GM19455 (cell line): ENCODE results near the gene FNDC3B.
"Not testable (repeated sequence)": the region's sequence is repeated elsewhere in the genome, so short reads cannot be mapped to it uniquely, and the experiment has no call there.

Experiments used
- ATAC-seq: cut with Tn5 transposase; IDR thresholded peaks from one replicate; pipeline ENCODE4 v1.9.1; 2021; ENCODE audit not compliant: unreplicated experiment

Gene FNDC3B

GRCh38 chr3:172351895-172352466 is 312.6 kb downstream of the FNDC3B start:
- ATAC-seq: no peak

- no peak for ATAC-seq
These were observed 313.4 kb downstream of the FNDC3B start for GRCh38 chr3:172352786-172353185.

- ATAC-seq: no peak
These were observed 315.6 kb downstream of the FNDC3B start for GRCh38 chr3:172354931-172355499.

GRCh38 chr3:172355836-172356235 is 316.5 kb downstream of the FNDC3B start:
- ATAC-seq: no peak

DNA sequence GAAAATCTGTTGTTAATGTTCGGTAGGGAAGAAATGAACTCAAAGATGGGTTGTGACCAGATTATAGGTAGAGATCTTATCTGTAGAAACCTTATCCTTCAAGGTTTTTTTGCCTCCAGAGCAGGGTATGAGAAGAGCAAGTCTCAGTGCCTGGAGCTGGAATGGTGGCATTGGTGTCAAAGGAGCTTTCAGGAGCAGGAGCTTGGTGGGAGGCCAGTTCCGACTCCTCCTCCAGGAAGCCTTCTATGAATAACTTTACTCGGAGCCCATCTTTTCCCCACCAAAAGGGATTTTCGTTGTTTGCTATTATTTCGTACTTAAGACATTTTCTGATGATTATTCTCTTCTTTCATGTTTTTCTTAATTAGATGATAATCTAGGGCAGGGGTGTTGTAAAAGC is 317.0 kb downstream of the FNDC3B start:
- ATAC-seq: no peak

DNA sequence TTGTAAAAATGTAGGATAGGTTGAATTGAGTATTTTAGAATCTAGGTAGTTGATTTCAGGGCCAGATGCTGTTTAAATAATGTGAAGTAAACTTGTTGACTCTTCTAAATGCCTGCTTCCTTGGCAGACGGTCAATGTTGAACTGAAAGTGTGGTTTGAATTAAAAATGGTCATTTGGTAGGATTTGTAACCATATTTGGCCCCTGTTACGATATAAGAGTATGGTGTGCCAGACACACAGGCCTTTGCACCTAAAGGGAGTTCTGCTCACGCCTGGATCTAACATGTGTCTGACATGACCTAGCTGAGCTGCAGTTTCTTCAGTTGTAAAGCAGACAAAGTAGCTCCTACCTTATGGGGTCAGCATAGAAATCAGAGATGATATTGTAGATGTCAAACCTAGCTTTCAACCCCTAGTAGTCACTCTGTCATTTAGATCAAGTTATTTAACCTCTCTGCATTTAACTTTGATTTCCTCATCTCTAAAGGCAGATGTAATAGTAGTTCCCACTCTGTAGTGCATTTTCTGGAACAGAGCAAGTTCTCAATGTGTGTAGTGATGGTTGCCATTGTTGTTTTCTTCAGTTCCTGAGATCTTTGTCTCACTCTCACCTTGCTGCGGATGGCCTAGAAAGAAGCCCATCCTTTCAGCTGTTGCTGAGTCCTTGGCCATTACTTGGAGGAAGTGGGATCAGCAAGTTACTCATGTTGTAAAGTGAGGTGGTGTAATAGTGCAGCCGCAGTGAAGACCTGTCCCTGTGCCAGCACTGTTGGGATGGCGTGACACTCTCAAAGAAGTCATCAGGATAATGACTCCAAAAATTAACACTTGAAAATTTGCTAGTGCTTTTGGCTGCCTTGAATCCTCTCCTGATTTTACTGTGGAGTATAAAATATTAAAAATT is 318.7 kb downstream of the FNDC3B start:
- ATAC-seq: no peak

DNA sequence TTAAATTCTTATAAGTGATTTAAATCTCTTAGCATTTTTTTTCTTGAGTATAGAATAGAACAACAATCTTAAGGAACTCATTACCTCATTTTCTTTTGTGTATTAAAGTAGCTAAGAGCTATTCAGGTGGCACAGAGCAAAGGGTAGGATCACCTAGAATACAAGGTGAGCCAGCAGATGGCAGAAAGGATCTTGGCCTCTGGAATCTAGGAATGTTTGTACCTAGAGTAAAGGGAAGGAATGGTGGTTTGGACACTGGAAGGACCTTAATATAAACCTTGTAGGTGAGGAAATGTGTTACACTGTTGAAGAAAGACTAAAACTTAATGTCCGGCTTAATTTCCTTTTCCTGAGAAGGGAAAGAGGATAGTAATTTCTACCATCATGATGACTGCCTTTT is 319.9 kb downstream of the FNDC3B start:
- no peak for ATAC-seq

DNA sequence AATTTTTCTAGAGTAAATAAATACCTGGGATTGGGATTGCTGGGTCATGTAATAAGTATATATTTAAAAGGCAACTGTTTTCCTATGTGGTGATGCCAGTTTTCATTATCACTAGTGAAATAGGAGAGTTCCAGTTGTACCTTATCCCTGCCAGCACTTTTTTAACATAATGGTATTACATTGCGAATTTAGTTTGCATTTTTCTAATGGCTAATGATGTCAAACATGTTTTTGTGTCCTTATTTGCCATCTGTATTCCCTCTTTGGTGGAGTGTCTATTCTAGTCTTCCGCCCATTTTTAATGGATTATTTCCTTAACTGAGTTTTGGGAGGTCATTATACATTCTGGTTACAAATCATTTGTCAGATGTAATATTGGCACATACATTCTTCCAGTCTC is 320.6 kb downstream of the FNDC3B start:
- ATAC-seq: no peak

- no peak for ATAC-seq
These were observed 323.2 kb downstream of the FNDC3B start for GRCh38 chr3:172362583-172362982.

- ATAC-seq: no peak
These were observed 325.1 kb downstream of the FNDC3B start for GRCh38 chr3:172364374-172365027.

GRCh38 chr3:172365028-172365567 is 325.7 kb downstream of the FNDC3B start:
- ATAC-seq: no peak

- ATAC-seq: no peak
These were observed 328.1 kb downstream of the FNDC3B start for GRCh38 chr3:172367205-172368105.

GRCh38 chr3:172368556-172368955 is 329.2 kb downstream of the FNDC3B start:
- not testable (repeated sequence) for ATAC-seq

DNA sequence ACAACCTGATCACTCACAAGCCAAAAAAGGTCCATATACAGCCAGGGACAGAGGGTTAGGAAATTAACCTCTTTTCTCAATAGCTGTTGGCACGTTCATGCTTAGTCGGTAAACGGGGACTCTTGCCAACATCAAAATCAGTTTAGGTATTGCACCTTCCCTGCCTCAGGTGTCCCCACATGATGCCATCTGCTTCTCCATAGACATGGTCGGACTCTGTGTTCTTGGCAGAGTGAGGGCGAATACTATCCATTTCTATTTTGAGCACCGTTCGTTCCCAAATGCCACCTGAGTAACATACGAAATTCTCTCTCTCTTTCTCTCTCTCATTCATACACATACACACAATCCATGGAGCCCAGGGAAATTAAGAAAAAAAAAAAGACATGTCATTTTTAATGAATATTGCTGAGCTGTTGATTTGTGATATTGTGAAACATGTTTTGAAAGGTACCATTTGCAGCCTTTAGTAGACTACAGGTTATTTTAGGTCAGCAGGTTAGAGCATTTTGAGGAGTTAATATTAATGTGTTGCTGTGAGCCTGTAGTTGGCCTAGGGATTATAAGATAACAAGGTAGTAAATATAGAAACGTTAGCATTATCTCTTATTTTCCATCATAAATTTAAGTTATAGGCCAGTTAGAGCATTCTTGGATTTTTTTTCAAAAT is 330.3 kb downstream of the FNDC3B start:
- ATAC-seq: no peak

GRCh38 chr3:172370419-172370818 is 331.0 kb downstream of the FNDC3B start:
- no peak for ATAC-seq

GRCh38 chr3:172371544-172371943 is 332.2 kb downstream of the FNDC3B start:
- ATAC-seq: no peak

DNA sequence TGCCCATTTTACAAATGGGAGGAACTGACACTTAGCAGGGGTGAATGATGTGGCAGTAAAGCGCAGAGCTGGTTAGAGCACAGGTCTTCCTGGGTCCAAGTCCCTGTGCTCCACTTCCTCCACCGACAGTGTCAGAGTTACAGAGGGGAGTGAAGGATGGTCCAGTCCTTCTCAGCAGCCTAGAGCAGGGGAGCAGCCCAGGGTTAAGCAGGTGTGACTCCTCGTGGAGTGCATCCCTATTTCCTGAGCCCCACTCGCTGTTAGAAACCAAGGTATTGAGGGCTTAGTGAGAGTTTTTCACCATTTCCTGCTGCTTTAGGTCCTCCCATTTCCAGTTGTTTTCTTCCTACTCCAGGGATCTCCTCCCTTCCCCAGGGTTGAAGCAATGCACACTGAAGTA is 333.5 kb downstream of the FNDC3B start:
- ATAC-seq: no peak

DNA sequence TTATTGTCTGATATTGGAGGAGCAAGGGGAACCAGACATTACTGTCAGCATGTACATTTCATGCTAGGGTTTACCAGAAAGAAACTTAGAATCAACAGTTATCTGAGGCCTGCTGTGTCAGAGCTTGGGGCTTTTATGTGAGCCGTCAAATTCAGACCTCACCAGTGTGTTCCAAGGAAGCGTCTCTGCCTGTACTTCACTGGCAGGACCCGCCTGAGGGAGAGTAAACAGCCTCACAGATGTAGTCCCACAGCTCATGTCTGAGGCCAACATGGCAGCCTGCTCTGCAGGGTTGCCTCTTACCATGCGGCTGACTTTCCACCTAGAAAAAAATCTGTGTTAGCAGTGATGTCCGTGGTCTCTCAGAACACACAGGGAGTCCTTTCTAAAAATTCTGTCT is 334.5 kb downstream of the FNDC3B start:
- no peak for ATAC-seq

DNA sequence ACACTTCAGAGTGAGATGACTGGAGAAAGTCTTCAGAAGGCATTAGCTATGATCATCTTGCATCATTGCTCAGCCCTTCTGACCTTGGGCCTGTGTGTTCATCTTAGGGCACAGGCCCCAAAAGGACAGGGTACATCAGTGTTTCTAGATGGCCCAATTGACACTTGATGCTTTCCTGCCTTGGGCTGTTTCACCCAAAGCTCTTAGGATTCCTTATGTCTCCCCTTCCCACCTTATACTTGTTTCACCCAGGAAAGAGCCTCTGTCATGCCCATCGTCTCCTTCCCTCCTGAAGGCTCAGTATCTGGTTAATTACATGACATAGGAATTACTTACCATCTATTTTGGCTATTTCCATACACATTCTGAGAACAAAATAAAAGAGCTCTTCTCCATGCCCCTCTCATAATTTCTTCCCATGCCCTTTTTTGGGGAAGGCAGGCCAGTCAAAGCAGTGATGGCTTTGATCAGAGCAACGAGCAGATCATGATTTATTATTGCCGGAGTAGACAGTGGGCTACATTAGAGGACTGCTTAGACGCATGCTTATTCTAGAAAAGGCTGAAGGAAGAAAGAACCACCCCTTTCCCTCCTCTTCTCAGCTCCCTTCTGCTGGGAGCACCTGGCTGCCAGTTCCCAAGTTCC is 335.9 kb downstream of the FNDC3B start:
- ATAC-seq: no peak
